Endothelial cell of hepatic sinusoid (primary cell): ENCODE results near the gene B4GALT6.

Source experiments
- in situ Hi-C: cut with HindIII; loops from 2 replicates; pipeline ENCODE4 v1.10.0; 2017; ENCODE audit warnings: low sequenced_read_pairs

Gene B4GALT6

DNA sequence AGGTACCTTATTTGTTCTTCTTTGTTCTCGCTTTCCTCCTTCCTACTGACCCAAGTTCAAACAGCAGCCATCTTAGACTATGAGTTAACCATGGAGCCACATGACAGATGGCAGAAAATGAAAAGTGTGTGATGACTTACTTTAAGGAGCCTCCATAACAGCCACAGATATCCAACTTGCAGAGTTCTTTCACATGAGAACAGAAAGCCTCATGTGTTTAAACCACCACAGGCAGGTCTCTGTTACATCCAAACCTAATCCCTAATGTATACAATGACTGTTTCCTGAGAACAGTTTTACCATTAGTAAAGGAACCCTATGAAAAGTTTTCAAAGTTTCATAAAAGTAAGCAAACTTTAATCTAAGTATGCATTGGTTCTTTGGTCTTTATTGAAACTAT is 20.3 kb downstream of the B4GALT6 start:
- in situ Hi-C loops: no loop called here

DNA sequence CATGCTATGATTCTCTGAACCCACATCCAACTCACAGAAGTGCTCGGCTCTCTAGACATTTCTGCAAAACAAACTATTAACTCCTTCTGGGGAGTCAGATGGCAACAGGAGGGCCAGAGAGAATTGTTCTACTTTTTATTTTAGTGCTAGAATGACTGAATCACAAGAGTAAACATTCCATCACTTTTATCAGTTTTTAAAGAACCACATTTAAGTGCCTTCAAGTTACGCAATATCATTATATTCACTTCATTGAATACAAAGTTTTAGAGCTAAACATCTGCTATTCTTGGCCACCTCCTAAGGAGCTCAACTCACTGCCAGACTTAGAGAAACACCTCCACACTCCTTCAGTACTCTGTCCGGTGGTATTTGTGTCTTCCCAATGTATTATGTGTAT is 22.4 kb downstream of the B4GALT6 start:
- in situ Hi-C loops: no loop called here

DNA sequence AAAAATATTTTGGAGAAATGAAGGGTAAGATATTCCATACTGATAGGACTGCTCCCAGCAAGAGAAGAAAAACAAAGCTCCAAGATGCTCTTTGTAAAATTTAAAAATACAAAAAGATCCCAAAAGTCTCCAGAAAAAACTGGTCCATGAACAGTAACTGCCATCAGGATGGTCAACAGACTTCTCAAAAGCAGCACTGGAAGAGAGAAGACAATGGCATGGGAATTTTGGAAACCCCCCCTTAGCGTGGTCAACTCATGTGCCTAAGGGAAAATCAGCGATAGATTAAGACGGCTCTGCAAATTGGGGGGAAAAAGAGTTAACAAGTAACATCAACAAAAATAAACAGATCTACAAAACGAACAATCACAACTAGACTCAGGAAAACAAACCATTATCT is 23.6 kb downstream of the B4GALT6 start:
- in situ Hi-C loops: no loop called here

DNA sequence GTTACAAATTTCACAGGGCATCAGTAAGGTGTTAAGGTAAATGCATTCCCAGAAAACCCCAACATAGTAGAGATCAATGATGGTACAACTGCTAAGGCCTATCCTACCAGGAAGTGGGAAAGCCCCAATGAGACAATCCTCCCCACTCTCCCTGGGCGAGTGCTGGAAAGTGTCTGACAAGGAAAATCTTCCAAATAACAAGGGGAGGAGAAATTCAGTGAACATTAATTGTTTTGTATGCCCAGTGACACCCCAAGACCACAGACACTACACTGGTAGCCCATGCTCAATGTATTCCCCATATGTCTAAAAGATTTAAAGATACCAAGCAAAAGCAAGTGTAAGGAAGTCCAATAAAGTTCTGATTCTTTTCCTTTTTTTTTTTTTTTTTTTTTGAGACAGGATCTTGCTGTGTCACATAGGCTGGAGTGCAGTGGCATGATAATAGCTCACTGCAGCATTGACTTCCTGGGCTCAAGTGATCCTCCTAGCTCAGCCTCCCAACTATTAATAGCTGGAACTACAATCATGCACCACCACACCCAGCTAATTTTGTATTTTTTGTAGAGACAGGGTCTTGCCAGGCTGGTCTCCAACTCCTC is 24.7 kb downstream of the B4GALT6 start:
- in situ Hi-C loops: no loop called here

DNA sequence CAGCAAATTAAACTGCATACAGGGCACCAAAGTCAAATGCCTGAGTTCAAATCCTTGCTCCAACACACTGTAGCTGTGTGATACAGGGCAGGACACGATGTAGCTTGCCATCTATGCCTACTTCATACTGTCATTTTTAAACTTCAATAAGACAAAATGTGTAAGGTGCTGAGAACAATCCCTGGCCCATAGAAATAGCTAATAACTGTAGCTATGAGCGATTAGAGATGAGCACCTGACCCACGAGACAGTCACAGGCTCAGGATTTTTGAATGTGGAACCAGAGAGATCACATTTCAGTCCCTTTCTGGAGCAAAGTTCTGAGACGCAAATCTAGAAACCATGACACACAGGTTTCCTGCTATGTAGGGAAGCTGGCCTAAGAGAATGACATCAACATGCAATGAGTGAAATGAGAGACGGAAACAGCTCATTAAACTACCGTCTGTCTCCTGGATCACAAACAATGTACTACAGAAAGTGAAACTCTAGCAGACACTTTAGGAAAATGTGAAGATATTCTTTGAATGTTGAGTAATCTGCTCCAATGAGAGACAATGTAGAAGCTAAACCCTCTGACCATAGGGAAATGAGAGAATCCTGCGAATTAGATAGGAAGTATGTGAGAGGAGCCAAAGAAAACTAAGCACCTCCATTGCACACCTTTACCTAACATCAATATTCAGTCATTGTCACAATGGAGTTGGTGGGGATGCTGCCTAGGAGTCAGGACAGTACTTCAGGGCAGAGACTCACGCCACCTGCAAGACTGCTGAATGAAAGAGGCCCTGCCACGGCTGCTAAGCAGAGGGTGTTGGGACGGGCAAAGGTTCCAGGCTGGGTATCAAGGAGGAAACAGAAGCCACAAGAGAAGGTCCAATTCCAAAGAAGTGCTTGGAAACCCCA is 25.5 kb downstream of the B4GALT6 start:
- in situ Hi-C loops: no loop called here

DNA sequence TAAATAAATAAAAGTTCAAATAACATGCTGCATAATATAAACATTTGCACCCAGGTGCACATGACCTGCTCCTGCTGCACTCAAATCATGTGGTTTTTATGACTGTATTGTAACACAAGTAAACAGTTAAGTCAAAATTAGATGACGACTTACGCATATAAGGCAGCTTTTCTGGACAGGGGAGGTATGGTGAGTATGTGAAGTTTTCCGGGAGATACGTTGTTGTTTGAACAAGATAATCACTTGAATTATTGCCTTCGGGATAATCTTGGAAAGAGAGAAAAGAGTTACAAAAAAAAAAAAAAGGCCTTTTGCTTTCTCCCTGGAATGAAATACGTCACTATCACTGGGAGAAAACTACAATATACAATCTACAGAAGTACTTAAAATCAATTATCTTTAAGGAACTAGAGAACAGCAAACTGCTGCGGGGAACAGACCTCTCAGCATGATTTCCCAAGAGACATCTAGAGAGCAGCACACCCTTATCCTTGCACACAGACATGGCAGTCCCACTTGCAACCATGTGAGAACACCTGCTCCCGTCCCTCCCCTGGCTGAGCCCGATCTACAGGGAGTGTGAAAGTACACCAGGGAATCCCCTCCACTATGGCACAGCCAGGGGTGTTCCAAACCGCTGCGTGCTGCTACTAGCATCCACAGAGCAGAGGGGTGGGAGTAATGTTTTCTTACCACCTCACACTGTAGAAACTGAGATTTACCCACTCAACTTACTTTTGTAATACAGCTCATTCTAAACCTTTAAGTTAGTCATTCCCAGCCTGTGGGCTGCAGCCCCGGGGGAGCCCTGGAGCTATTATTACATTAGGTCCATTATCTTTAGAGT is 26.3 kb downstream of the B4GALT6 start:
- in situ Hi-C loops: no loop called here

DNA sequence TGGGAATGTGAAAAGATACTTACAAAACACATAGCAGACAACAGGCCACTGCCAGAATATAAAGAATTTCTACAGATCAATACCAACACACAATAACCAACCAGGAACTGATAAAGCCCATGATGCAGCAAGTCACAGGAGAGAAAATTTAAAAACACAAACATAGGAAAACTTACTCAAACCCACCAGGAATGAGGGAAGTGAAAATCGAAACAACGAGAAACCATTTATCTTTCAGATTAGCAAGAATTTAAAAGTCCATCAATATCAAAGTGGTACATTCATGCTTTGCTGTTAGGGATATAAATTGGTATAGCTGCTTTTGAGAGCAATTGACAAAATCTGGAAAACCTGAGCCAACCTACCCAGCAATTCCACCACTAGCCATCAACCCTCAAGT is 27.6 kb downstream of the B4GALT6 start:
- in situ Hi-C loops: no loop called here

DNA sequence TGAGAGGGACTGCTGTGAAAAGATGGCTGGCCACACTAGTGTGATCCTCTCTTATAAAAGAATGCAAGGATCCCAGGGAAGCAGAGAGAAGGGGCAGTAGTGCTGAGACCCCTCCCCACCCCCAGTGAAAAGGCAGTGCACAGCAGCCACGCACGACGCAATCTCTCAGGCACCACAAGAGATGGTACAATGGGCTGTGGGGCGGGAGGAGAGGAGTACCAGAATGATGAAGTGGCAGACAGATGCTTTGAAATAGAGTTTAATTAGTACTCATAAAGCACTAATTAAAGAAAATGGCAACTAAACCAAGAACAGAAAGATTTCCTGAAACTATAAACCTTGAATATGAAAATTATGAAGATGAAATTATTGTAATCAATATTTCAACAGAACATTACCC is 29.0 kb downstream of the B4GALT6 start:
- in situ Hi-C loops: no loop called here

DNA sequence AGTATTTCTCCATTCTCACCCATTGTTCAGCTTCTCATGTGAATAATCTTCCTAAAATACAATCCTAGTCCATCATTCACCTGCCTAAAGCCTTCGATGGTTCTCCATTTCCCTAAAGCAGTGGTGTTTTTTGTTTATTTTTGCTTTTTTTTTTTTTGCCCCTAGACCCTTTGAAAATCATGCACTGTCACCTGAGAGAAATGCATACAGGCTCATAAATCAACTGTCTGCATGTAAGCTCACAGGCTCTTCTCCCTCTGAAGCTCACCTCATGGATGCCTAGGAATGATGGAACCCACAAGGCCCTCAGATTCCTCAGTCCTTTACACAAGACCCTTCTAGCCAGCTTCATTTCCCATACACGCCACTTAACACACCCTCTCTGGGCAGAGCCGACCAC is 31.5 kb downstream of the B4GALT6 start:
- in situ Hi-C loops: no loop called here

DNA sequence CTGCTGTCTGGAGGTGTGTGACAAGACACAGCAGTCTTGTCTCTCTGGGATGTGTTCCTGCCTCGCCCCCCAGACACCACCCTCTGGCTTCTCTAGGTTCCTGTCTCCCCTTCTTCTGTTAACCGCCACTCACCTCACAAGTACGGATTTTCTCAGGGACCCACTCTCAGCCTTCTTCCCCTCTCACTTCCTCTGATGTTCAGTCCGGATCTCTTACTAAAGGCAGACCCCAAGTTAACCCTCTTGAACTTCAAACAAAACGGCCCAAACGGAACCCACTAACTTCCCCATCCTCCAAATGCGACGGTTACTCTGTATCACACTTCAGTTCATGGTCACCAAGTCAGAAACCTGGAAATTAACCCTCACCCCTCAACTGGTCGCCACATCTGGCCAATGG is 32.0 kb downstream of the B4GALT6 start:
- in situ Hi-C loops: no loop called here

DNA sequence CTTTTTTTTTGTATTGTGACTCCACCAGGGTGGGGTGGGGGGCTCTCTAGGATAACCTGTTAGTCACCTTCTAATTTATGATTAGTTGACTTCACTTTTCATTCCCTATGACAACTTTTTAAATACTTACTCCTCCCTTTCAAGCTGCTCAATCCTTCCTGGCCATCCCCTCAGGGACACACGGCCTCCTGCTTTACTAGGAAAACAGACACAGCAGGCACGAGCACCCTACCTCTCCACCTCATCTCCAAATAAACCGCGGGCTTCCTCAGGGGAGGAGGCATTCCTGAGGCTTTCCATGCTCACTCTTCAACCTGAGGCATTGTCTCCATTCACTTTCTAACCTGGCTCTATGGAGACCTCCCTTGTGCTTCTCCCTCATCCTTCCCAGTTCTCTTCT is 33.0 kb downstream of the B4GALT6 start:
- in situ Hi-C loops: no loop called here

DNA sequence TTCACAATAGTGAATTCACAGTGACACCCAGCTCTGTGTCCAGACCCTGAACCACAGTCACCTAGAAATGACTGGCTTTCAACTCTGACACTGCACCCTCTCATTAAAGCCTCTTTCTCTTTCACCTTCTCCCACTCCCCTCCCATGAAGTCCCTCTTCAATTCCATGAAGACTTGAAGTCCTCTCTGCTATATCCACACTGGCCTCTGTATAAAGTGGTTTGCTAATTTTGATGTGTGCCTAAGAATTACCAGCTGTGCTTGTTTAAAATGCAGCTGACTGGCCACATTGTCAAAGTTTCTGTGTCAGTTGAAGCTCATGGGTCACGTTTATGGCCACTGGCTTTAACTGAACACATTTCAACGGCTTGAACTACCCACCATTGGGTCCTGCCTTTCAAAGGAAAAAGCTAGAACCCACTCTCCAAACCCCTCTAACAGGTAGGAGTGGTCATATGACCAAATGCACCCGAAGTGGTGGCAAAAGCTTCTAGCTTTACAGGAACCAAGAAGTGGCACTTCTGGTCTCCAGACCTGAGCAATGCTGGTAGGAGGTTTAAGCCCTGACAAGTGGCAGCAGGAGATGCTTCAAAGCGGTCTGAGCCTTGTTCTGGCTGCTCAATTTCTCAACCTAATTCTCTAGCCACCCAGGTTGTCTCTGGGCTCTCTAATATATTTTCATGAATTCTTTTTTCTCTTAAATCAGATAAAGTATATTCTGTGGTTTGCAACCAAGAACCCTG is 34.2 kb downstream of the B4GALT6 start:
- in situ Hi-C loops: no loop called here

DNA sequence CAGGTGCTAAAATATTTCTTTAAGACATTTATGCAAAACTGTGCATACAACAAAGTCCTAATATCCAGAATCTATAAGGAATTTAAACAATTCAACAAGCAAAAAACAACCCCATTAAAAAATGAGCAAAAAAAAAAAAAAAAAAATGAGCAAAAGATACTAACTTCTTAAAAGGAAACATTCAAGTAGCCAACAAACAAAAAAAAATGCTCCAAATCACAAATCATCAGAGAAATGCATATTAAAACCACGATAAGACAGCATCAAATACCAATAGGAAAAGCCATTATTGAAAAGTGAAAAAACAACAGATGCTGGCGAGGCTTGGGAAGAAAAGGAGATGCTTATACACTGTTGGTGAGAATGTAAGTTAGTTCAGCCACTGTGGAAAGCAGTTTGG is 34.9 kb downstream of the B4GALT6 start:
- in situ Hi-C loops: no loop called here

DNA sequence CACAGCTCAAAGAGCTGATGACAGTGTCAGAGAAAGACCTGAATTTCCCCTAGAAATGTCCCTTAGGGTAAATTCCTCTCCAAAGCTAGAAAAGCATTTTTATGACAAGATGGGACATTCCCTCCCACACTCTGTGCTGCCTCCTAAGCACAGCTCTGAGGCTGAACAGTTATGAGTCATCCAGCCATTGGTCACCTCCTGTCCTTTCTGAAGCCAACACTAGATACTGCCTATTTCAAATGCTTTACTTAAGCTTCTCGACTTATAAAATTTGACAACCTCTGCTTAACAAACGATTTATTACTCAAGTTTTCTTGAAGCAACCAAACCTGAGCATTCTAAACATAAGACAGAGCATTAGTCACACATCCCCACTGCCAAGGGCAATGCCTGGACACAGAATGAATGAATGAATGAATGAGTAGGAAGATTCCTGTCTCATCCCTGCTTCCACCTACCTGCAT is 35.4 kb downstream of the B4GALT6 start:
- in situ Hi-C loops: no loop called here

DNA sequence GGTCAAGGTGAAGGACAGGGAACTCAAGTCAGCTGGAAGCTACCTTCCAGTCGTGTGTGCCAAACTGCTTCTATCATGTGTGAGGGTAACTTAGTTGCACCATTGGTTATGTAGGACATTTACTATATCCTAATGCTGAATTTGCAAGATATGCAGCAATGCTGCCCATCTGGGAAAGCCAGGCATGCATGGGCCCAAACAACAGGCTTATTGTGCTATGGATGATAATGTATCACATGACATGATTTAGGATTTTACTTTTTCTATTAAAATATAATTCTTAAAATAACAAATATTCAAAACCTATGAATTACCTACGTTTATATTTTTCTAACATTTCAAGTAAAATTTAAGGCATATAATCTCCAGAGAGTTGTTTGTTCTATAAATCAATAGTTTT is 35.9 kb downstream of the B4GALT6 start:
- in situ Hi-C loops: no loop called here

DNA sequence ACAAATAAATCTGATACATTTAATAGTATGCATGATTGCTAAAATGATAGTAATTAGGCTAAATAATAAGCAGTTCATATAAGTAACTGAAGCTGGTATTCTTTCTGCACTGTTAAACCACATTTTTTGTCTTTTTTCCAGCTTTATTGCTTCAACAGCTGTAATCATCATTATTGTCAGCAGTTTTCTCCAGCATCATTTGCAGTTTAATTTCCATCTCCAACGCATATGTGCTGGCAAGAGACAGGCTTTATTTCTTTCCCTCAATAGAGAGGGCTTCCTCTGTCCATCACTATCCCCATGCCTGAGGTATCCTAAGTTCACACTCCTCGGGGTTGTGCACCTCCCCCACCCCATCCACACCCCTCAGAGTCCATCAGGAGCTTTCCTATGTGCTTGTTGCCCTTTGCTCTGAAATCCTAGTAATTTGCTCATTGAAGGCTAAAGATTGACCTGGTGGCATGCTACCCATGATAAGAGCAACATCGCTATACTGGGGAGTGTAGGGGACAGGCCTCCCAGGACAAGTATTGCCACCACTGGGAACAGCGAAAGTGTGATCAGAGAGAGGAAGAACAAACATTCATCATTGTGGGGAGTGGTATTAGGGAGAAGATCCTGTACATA is 37.1 kb downstream of the B4GALT6 start:
- in situ Hi-C loops: no loop called here

DNA sequence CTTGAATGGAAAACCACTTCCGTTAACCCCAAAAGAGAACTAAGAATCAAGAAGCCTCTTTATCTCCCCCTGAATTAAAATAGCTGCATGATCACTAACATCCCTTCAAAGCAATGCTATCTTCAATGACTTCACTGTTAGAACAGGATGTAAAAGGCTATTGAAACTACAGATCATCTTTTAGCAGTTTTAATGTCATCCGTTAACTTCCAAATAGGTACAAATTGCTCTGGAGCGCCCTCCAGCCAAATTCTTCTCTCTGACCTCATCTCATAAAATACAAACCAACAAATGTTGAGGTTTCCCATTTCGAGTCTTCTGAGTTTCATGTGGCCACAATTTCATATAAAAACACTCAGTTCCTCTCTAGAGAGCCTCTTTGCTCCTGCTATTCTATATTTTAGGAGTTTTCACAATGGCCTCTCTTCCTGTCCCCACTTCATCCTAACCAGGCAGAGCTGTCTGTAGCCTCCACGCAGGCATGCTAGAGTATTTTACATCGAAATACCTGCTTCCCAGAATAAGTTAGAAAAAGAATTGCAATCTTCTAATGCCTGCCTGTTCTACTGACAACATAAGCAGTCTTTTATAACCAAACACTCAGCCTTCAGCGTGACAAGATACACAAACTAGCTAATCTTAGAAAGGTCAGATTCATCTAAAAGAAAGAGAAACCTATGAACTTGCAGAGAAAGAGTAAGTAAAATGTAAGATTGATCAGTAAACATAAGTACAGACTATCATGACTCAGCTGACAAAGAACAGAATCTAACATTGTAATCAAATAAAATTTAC is 37.9 kb downstream of the B4GALT6 start:
- in situ Hi-C loops: no loop called here

DNA sequence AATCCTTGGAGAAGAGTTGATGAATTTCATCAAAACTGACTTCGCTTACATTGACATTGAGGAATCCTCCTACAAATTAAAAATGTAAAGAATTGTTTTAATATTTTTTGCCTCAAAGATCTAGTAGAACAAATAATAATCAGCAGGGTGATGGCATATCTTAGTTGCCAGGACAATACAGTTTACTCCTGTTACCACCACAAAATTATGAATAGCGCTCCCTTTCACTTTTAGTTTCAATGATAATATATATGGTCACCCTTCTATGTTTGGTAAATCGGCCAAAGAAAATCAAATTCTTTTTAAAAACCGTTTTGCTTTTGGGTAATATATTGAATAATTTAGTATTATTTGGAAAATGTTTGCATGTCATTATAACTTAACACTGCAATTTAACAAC is 39.0 kb downstream of the B4GALT6 start:
- in situ Hi-C loops: no loop called here

DNA sequence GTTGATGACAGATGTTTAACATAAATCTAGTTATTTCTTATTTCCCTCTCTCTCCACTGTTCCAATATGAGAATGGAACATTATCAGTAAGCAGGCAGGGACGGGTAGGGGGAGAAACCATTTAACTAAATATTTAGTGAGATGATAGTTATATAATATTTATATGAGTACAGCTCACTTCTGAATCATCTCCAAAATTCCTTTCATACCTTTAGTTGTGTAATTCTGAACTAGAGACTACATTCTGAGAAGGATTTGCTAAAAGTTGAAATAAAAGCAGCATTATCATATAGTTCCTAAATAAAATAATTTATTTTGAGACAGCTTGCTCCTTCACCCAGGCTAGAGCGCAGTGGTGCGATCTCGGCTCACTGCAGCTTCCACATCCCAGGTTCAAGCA is 41.4 kb downstream of the B4GALT6 start:
- in situ Hi-C loops: no loop called here

DNA sequence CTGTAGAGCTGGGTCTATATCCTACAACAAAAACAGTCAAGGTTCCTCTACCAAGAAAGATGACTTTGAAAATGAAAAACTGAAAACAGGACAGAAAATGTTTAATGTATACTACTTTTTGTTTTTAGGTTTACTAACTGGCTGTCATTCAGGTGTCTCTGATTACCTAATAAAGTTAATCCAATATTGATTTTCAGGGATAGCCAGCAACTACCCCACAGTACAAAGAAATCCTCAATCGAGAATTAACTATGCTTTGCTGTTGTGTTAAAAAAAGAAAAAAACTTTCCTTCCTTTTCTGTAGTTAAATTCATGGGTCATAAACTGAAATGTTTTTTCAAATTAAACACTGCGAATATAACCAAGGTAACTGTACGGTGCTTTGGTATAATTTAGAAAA is 46.9 kb downstream of the B4GALT6 start:
- in situ Hi-C loops: no loop called here
